GM12872 (cell line): Measurements from ENCODE around the gene TBX19.

ENCODE experiments used
- CTCF ChIP-seq: IDR thresholded peaks from 3 replicates; pipeline ENCODE4 v1.5.1; 2011; ENCODE audit warnings: low read depth, mild to moderate bottlenecking, low read length, moderate library complexity; ENCODE audit not compliant: insufficient read depth

Gene TBX19

GRCh38 chr1:168263130-168263529, 17.5 kb upstream of the TBX19 start:
- TF ChIP-seq CTCF: no peak

GRCh38 chr1:168264296-168264695, 16.4 kb upstream of the TBX19 start:
- TF ChIP-seq CTCF: no peak

- TF ChIP-seq CTCF: no peak
These were observed 15.1 kb upstream of the TBX19 start for GRCh38 chr1:168265596-168265995.

GRCh38 chr1:168266644-168267186, 14.0 kb upstream of the TBX19 start:
- no peak for TF ChIP-seq CTCF

- TF ChIP-seq CTCF: no peak
These were observed 9.0 kb upstream of the TBX19 start for GRCh38 chr1:168271636-168272035.

GRCh38 chr1:168273575-168273974, 7.1 kb upstream of the TBX19 start:
- no peak for TF ChIP-seq CTCF

GRCh38 chr1:168279253-168279652, 1.4 kb upstream of the TBX19 start:
- TF ChIP-seq CTCF: no peak

- TF ChIP-seq CTCF: no peak
These were observed 1.1 kb downstream of the TBX19 start for GRCh38 chr1:168281603-168282325.
